HepG2 (cell line): ENCODE measurements around the gene GNG7. TPM values are rescaled to one million over a fixed set of nuclear protein-coding genes. Genes with fewer than 3 reads are reported as not detected.

Source experiments
- BHLHE40 ChIP-seq: IDR thresholded peaks from 2 replicates; pipeline ENCODE4 v1.6.1; 2011; ENCODE audit warnings: low read length, improper control_type of control experiment
- ELF4 ChIP-seq: sonication (generic); formaldehyde crosslinking; IDR thresholded peaks from 2 replicates; pipeline ENCODE4 v1.5.0; 2020; ENCODE audit warnings: missing genetic modification reagents, mild to moderate bottlenecking, moderate library complexity, borderline replicate concordance
- JDP2 ChIP-seq: sonication (generic); formaldehyde crosslinking; IDR thresholded peaks from 2 replicates; pipeline ENCODE4 v1.8.1; 2022; ENCODE audit warnings: missing genetic modification reagents, borderline replicate concordance
- KDM3A ChIP-seq: IDR thresholded peaks from 2 replicates; pipeline ENCODE4 v1.6.1; 2018; ENCODE audit warnings: low read depth, missing compliant biosample characterization
- MIER3 ChIP-seq: IDR thresholded peaks from 2 replicates; pipeline ENCODE4 v1.6.1; 2016; ENCODE audit warnings: missing compliant biosample characterization, borderline replicate concordance
- TMF1 ChIP-seq: sonication (generic); formaldehyde crosslinking; IDR thresholded peaks from 2 replicates; pipeline ENCODE4 v1.8.1; 2022; ENCODE audit warnings: low read depth, missing genetic modification reagents
- ZBTB7B ChIP-seq: sonication (generic); formaldehyde crosslinking; IDR thresholded peaks from 2 replicates; pipeline ENCODE4 v1.4.0; 2020; ENCODE audit warnings: missing genetic modification reagents
- ZFP82 ChIP-seq: sonication (generic); formaldehyde crosslinking; IDR thresholded peaks from 2 replicates; pipeline ENCODE4 v1.5.1; 2020; ENCODE audit warnings: mild to moderate bottlenecking, missing genetic modification reagents, borderline replicate concordance
- ZKSCAN8 ChIP-seq: IDR thresholded peaks from 2 replicates; pipeline ENCODE4 v1.6.1; 2016; ENCODE audit warnings: borderline replicate concordance, missing genetic modification reagents, missing compliant biosample characterization
- ZNF331 ChIP-seq: sonication (generic); formaldehyde crosslinking; IDR thresholded peaks from 2 replicates; pipeline ENCODE4 v1.4.0; 2020; ENCODE audit warnings: missing genetic modification reagents
- polyA plus RNA-seq, 8 experiments: library from polyadenylated mRNA; depleted of rRNA in 3 of 8; stranded (reverse) in 7 of 8; unstranded in 1 of 8; fragments of >200 nt; fragmentation: Illumina TruSeq in 4 of 8; extraction: Trizol in 4 of 8; gene quantifications; 2 replicates each; pipeline versions ENCODE4 v1.2.1 to v1.2.3, GENCODE V29; 2011 to 2016; ENCODE audit warnings: low read depth in 4 of 8, missing spikeins in 1 of 8, mixed read lengths in 1 of 8; ENCODE audit not compliant: insufficient read depth in 1 of 8
- total RNA-seq, 5 experiments: library from RNA; depleted of rRNA; stranded (reverse); fragments of >200 nt; fragmentation: Illumina TruSeq; extraction: Trizol; gene quantifications; 2 replicates each; pipeline ENCODE4 v1.2.3, GENCODE V29; 2016; ENCODE audit warnings: low read depth in 1 of 5
- TF ChIP-seq, protein P1 (sequence below): sonication (generic); formaldehyde crosslinking; IDR thresholded peaks from 2 replicates; pipeline ENCODE4 v1.4.0; 2020; ENCODE audit warnings: missing genetic modification reagents
- TF ChIP-seq, protein P2 (sequence below): sonication (generic); formaldehyde crosslinking; conservative IDR thresholded peaks from 2 replicates; pipeline ENCODE4 v1.4.0; 2020; ENCODE audit warnings: mild to moderate bottlenecking, missing genetic modification reagents, moderate library complexity
- TF ChIP-seq, protein P3 (sequence below): sonication (generic); formaldehyde crosslinking; IDR thresholded peaks from 2 replicates; pipeline ENCODE4 v1.4.0; 2020; ENCODE audit warnings: mild to moderate bottlenecking, missing genetic modification reagents, borderline replicate concordance
- TF ChIP-seq, protein P4 (sequence below): sonication (generic); formaldehyde crosslinking; IDR thresholded peaks from 2 replicates; pipeline ENCODE4 v1.5.1; 2020; ENCODE audit warnings: mild to moderate bottlenecking, moderate library complexity, missing genetic modification reagents

GNG7 gene
- total and polyA plus RNA-seq, 2 of the 13 experiments (the other 11 are each of a cell fraction or from before 2014, with no cell fraction given) = 1.4 to 3.3 TPM

DNA sequence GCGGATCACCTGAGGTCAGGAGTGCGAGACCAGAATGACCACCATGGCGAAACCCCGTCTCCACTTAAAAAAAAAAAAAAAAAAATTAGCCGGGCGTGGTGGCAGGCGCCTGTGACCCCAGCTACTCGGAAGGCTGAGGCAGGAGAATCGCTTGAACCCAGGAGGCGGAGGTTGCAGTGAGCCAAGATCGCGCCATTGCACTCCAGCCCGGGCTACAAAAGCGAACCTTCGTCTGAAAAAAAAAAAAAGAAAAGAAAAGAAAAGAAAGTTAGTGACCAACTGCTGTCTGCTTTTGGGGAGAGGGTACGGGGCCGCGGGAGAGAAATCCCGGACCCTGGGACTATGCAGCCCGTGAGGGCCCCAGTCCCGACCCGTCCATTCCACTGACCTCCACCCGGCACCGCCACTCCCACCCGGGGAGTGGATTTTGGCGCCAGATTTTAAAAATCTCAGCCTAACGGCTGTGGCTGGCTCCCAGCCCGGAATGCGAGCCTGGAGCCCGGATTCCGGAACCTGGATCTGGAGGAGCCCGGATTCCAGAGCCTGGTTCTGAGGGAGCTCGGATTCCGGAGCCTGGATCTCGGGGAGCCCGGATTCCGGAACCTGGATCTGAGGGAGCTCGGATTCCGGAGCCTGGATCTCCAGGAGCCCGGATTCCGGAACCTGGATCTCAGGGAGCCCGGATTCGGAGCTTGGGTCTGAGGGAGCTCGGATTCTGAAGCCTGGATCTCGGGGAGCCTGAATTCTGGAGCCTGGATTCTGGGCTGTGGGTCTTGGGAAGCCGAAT, 239.7 kb downstream of the GNG7 start (continued):
- TF ChIP-seq JDP2 (no peak), TMF1 (CRISPR knock-in tag) (peak; percentile 72), KDM3A (CRISPR knock-in tag) (peak; percentile 94; the same call in 1 of the 2 replicates), BHLHE40 (peak; percentile 57), MIER3 (peak; percentile 71; the same call in 1 of the 2 replicates), ZKSCAN8 (CRISPR knock-in tag) (peak; percentile 82; the same call in 1 of the 2 replicates), ZBTB7B (peak; percentile 81), ELF4 (CRISPR knock-in tag) (peak; percentile 95), ZFP82 (CRISPR knock-in tag) (peak; percentile 81; the same call in 1 of the 2 replicates), ZNF331 (peak; percentile 81; the same call in 1 of the 2 replicates)
- TF ChIP-seq, protein P1, sequence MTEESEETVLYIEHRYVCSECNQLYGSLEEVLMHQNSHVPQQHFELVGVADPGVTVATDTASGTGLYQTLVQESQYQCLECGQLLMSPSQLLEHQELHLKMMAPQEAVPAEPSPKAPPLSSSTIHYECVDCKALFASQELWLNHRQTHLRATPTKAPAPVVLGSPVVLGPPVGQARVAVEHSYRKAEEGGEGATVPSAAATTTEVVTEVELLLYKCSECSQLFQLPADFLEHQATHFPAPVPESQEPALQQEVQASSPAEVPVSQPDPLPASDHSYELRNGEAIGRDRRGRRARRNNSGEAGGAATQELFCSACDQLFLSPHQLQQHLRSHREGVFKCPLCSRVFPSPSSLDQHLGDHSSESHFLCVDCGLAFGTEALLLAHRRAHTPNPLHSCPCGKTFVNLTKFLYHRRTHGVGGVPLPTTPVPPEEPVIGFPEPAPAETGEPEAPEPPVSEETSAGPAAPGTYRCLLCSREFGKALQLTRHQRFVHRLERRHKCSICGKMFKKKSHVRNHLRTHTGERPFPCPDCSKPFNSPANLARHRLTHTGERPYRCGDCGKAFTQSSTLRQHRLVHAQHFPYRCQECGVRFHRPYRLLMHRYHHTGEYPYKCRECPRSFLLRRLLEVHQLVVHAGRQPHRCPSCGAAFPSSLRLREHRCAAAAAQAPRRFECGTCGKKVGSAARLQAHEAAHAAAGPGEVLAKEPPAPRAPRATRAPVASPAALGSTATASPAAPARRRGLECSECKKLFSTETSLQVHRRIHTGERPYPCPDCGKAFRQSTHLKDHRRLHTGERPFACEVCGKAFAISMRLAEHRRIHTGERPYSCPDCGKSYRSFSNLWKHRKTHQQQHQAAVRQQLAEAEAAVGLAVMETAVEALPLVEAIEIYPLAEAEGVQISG (CRISPR knock-in tag) = peak; percentile 79
- TF ChIP-seq, protein P2, sequence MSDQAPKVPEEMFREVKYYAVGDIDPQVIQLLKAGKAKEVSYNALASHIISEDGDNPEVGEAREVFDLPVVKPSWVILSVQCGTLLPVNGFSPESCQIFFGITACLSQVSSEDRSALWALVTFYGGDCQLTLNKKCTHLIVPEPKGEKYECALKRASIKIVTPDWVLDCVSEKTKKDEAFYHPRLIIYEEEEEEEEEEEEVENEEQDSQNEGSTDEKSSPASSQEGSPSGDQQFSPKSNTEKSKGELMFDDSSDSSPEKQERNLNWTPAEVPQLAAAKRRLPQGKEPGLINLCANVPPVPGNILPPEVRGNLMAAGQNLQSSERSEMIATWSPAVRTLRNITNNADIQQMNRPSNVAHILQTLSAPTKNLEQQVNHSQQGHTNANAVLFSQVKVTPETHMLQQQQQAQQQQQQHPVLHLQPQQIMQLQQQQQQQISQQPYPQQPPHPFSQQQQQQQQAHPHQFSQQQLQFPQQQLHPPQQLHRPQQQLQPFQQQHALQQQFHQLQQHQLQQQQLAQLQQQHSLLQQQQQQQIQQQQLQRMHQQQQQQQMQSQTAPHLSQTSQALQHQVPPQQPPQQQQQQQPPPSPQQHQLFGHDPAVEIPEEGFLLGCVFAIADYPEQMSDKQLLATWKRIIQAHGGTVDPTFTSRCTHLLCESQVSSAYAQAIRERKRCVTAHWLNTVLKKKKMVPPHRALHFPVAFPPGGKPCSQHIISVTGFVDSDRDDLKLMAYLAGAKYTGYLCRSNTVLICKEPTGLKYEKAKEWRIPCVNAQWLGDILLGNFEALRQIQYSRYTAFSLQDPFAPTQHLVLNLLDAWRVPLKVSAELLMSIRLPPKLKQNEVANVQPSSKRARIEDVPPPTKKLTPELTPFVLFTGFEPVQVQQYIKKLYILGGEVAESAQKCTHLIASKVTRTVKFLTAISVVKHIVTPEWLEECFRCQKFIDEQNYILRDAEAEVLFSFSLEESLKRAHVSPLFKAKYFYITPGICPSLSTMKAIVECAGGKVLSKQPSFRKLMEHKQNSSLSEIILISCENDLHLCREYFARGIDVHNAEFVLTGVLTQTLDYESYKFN (CRISPR knock-in tag) = peak; percentile 76
- TF ChIP-seq, protein P3, sequence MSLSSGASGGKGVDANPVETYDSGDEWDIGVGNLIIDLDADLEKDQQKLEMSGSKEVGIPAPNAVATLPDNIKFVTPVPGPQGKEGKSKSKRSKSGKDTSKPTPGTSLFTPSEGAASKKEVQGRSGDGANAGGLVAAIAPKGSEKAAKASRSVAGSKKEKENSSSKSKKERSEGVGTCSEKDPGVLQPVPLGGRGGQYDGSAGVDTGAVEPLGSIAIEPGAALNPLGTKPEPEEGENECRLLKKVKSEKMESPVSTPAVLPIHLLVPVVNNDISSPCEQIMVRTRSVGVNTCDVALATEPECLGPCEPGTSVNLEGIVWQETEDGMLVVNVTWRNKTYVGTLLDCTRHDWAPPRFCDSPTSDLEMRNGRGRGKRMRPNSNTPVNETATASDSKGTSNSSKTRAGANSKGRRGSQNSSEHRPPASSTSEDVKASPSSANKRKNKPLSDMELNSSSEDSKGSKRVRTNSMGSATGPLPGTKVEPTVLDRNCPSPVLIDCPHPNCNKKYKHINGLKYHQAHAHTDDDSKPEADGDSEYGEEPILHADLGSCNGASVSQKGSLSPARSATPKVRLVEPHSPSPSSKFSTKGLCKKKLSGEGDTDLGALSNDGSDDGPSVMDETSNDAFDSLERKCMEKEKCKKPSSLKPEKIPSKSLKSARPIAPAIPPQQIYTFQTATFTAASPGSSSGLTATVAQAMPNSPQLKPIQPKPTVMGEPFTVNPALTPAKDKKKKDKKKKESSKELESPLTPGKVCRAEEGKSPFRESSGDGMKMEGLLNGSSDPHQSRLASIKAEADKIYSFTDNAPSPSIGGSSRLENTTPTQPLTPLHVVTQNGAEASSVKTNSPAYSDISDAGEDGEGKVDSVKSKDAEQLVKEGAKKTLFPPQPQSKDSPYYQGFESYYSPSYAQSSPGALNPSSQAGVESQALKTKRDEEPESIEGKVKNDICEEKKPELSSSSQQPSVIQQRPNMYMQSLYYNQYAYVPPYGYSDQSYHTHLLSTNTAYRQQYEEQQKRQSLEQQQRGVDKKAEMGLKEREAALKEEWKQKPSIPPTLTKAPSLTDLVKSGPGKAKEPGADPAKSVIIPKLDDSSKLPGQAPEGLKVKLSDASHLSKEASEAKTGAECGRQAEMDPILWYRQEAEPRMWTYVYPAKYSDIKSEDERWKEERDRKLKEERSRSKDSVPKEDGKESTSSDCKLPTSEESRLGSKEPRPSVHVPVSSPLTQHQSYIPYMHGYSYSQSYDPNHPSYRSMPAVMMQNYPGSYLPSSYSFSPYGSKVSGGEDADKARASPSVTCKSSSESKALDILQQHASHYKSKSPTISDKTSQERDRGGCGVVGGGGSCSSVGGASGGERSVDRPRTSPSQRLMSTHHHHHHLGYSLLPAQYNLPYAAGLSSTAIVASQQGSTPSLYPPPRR (CRISPR knock-in tag) = peak; percentile 64
- TF ChIP-seq, protein P4, sequence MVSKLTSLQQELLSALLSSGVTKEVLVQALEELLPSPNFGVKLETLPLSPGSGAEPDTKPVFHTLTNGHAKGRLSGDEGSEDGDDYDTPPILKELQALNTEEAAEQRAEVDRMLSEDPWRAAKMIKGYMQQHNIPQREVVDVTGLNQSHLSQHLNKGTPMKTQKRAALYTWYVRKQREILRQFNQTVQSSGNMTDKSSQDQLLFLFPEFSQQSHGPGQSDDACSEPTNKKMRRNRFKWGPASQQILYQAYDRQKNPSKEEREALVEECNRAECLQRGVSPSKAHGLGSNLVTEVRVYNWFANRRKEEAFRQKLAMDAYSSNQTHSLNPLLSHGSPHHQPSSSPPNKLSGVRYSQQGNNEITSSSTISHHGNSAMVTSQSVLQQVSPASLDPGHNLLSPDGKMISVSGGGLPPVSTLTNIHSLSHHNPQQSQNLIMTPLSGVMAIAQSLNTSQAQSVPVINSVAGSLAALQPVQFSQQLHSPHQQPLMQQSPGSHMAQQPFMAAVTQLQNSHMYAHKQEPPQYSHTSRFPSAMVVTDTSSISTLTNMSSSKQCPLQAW (CRISPR knock-in tag) = peak; percentile 79
